HCT116 (cell line): ENCODE data around the gene TMEM120A. TPM values are rescaled to one million over a fixed set of nuclear protein-coding genes. Genes with fewer than 3 reads are reported as not detected.

Source experiments
- ATAC-seq: fragments of 200-7000 bp; cut with Tn5 transposase; 2 replicates; pipeline ENCODE4 v1.9.1; 2020; ENCODE audit warnings: mild to moderate bottlenecking, moderate library complexity
- BruUV-seq: library from RNA; stranded (reverse); fragments of 400-500 nt; replicated peaks from 2 replicates; lab custom pipeline; 2021; lab: Mats Ljungman, UMichigan
- CTCF ChIA-PET: fragments of 300-600 bp; sonication (Branson Sonifier 250); formaldehyde crosslinking; loops from one replicate; lab custom pipeline; 2021; ENCODE audit warnings: antibody characterized with exemption; lab: Charles Lee
- POLR2A ChIA-PET: fragments of 300-600, 350-600 bp; sonication (Branson Sonifier 250); formaldehyde crosslinking; loops from one replicate; lab custom pipeline; 2021; ENCODE audit warnings: antibody characterized with exemption; lab: Charles Lee
- RAD21 ChIA-PET, 2 experiments: fragments of 300-600 bp; sonication (Branson Sonifier 250); formaldehyde crosslinking; loops; one replicate each; lab custom pipeline; 2023; ENCODE audit warnings: low total read pairs in 2 of 2; ENCODE audit not compliant: uncharacterized antibody in 2 of 2, unreplicated experiment in 2 of 2, low non-redundant PET in 1 of 2; lab: Charles Lee
- DNase-seq: peaks from one replicate; pipeline ENCODE4 v3.0.0-alpha.2; 2010; ENCODE audit warnings: low read depth, low spot score
- H2AFZ ChIP-seq: fragments of 200-600 bp; shearing (Covaris generic), sonication (generic); 2 replicates; pipeline ENCODE4 v1.6.1; 2017; ENCODE audit warnings: low read depth, mixed run types, mixed read lengths, antibody characterized with exemption, low read length; ENCODE audit not compliant: poor library complexity, severe bottlenecking
- H3K27ac ChIP-seq: 2 replicates; pipeline ENCODE4 v1.5.1; 2012; ENCODE audit warnings: low read depth, low read length
- H3K27me3 ChIP-seq: fragments of 200-600 bp; sonication (generic); 2 replicates; pipeline ENCODE4 v1.6.1; 2016; ENCODE audit warnings: mixed run types, low read length, mixed read lengths; ENCODE audit not compliant: insufficient read depth
- H3K36me3 ChIP-seq, 2 experiments: fragments of 200-500 bp in 1 of 2; fragments of 200-600 bp in 1 of 2; sonication (Bioruptor generic) in 1 of 2; sonication (generic) in 1 of 2; 2 replicates each; pipeline versions ENCODE4 v1.5.1 to v1.6.1; 2014 to 2016; ENCODE audit warnings: low read length in 2 of 2, inconsistent platforms in 1 of 2, mixed read lengths in 1 of 2, mixed run types in 1 of 2; ENCODE audit not compliant: insufficient read depth in 2 of 2, control insufficient read depth in 1 of 2
- H3K4me1 ChIP-seq, 2 experiments: fragments of 200-600 bp in 1 of 2; sonication (generic) in 1 of 2; 2 replicates each; pipeline versions ENCODE4 v1.5.1 to v1.6.1; 2012 to 2017; ENCODE audit warnings: low read length in 2 of 2, inconsistent platforms in 1 of 2, mild to moderate bottlenecking in 1 of 2, mixed read lengths in 1 of 2, mixed run types in 1 of 2, moderate library complexity in 1 of 2; ENCODE audit not compliant: insufficient read depth in 2 of 2, control insufficient read depth in 1 of 2
- H3K4me2 ChIP-seq: fragments of 200-600 bp; sonication (generic); 2 replicates; pipeline ENCODE4 v1.6.1; 2017; ENCODE audit warnings: mixed run types, low read length, mixed read lengths
- H3K4me3 ChIP-seq, 2 experiments: fragments of 200-600 bp in 1 of 2; sonication (generic) in 1 of 2; replicated peaks in 1 of 2; 2 replicates each; pipeline ENCODE4 v1.5.1; 2011 to 2016; ENCODE audit warnings: low read length in 2 of 2, control low read depth in 1 of 2, low read depth in 1 of 2, mild to moderate bottlenecking in 1 of 2, mixed read lengths in 1 of 2, mixed run types in 1 of 2
- H3K79me2 ChIP-seq: fragments of 200-600 bp; sonication (generic); 2 replicates; pipeline ENCODE4 v1.6.1; 2017; ENCODE audit warnings: mild to moderate bottlenecking, mixed run types, low read length, moderate library complexity, mixed read lengths; ENCODE audit not compliant: insufficient read depth
- H3K9ac ChIP-seq: fragments of 200-600 bp; sonication (generic); 2 replicates; pipeline ENCODE4 v1.6.1; 2016; ENCODE audit warnings: low read length, mixed read lengths
- H3K9me2 ChIP-seq: fragments of 200-600 bp; sonication (generic), shearing (Covaris generic); 2 replicates; pipeline ENCODE4 v1.6.1; 2017; ENCODE audit warnings: mixed run types, mild to moderate bottlenecking, moderate library complexity; ENCODE audit not compliant: insufficient read depth
- H3K9me3 ChIP-seq, 2 experiments: fragments of 200-500 bp in 1 of 2; fragments of 200-600 bp in 1 of 2; sonication (Bioruptor generic) in 1 of 2; sonication (generic) in 1 of 2; 2 replicates each; pipeline ENCODE4 v1.6.1; 2014 to 2017; ENCODE audit warnings: low read length in 2 of 2, mixed read lengths in 2 of 2, inconsistent platforms in 1 of 2, low read depth in 1 of 2, mild to moderate bottlenecking in 1 of 2, mixed run types in 1 of 2, moderate library complexity in 1 of 2; ENCODE audit not compliant: control insufficient read depth in 1 of 2, insufficient read depth in 1 of 2
- H4K20me1 ChIP-seq: fragments of 200-600 bp; sonication (generic), shearing (Covaris generic); 2 replicates; pipeline ENCODE4 v1.6.1; 2017; ENCODE audit warnings: mixed run types, mild to moderate bottlenecking, moderate library complexity; ENCODE audit not compliant: insufficient read depth
- EGR1 ChIP-seq: IDR thresholded peaks from 2 replicates; pipeline ENCODE4 v1.6.1; 2012; ENCODE audit warnings: low read depth
- FOSL1 ChIP-seq: IDR thresholded peaks from 2 replicates; pipeline ENCODE4 v1.6.1; 2012; ENCODE audit warnings: low read depth
- JUND ChIP-seq: IDR thresholded peaks from 2 replicates; pipeline ENCODE4 v1.6.1; 2012
- POLR2AphosphoS5 ChIP-seq: IDR thresholded peaks from 2 replicates; pipeline ENCODE4 v1.6.1; 2011; ENCODE audit warnings: mild to moderate bottlenecking, low read depth, low read length, moderate library complexity
- RAD21 ChIP-seq: IDR thresholded peaks from 2 replicates; pipeline ENCODE4 v1.6.1; 2012; ENCODE audit warnings: low read depth, mild to moderate bottlenecking
- SRF ChIP-seq: IDR thresholded peaks from 2 replicates; pipeline ENCODE4 v1.6.1; 2012; ENCODE audit warnings: low read depth
- TCF7L2 ChIP-seq: IDR thresholded peaks from 2 replicates; pipeline ENCODE4 v1.7.0; 2011; ENCODE audit warnings: borderline replicate concordance, inconsistent platforms; ENCODE audit not compliant: insufficient read depth, insufficient read length; ENCODE audit errors: extremely low read depth
- intact Hi-C: fragments of 100-400 bp; cut with micrococcal nuclease; formaldehyde crosslinking; loops from 2 replicates; pipeline ENCODE4 v1.10.0; 2022
- total RNA-seq: library from RNA; stranded (reverse); gene quantifications from one replicate; pipeline ENCODE4 v1.2.1, GENCODE V29; 2021; ENCODE audit not compliant: unreplicated experiment
- TF ChIP-seq, protein P1 (sequence below): IDR thresholded peaks from 2 replicates; pipeline ENCODE4 v1.6.1; 2012; ENCODE audit warnings: low read depth

The TMEM120A gene
- total RNA-seq, 1 experiment from 2014 or later, result 25.9 TPM

DNA sequence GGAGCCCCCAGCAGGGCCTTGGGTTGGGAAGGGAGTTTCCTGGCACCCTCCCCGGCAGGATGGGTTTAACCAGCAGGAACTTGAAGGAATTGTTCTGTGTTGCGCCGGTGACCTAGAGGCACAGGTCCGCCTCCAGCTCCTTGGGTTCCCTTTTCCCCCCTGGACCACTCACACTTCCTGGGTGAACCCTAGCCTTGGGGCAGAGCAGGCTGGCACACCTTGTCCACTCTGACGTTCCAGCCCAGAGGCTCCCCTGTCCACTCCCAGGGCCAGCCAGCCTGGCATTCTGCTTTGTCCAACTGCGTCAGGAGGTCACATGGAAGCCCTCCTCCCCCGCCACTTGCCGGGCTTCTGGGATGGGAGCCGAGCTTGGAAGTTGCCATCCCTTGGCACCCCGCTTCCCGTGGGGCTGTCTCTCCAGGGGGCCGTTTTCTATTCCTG, 25.8 kb downstream of the TMEM120A start:
- POLR2A ChIA-PET, result no interaction called here
- Histone ChIP-seq H3K27me3 (no peaks in the 10 kb centered on the region), H3K79me2 (no peaks in the 10 kb centered on the region), H3K4me1 (no peaks in the 10 kb centered on the region), H4K20me1 (no peaks in the 10 kb centered on the region), H2AFZ (no peak overlapping the region), H3K36me3 (peaks cover 0 to 6% of the 10 kb centered on the region in 2 experiments; a peak in 2 of 4 replicates), H3K9ac (no peak overlapping the region), H3K4me3 (no peak overlapping the region), H3K9me2 (no peaks in the 10 kb centered on the region), H3K4me2 (no peak overlapping the region), H3K27ac (no peak overlapping the region), H3K9me3 (no peaks in the 10 kb centered on the region)
- no peak for DNase-seq
- TF ChIP-seq TCF7L2 (no peak), JUND (no peak), POLR2AphosphoS5 (no peak), EGR1 (no peak), SRF (no peak), RAD21 (no peak), FOSL1 (no peak)
- TF ChIP-seq, protein P1, sequence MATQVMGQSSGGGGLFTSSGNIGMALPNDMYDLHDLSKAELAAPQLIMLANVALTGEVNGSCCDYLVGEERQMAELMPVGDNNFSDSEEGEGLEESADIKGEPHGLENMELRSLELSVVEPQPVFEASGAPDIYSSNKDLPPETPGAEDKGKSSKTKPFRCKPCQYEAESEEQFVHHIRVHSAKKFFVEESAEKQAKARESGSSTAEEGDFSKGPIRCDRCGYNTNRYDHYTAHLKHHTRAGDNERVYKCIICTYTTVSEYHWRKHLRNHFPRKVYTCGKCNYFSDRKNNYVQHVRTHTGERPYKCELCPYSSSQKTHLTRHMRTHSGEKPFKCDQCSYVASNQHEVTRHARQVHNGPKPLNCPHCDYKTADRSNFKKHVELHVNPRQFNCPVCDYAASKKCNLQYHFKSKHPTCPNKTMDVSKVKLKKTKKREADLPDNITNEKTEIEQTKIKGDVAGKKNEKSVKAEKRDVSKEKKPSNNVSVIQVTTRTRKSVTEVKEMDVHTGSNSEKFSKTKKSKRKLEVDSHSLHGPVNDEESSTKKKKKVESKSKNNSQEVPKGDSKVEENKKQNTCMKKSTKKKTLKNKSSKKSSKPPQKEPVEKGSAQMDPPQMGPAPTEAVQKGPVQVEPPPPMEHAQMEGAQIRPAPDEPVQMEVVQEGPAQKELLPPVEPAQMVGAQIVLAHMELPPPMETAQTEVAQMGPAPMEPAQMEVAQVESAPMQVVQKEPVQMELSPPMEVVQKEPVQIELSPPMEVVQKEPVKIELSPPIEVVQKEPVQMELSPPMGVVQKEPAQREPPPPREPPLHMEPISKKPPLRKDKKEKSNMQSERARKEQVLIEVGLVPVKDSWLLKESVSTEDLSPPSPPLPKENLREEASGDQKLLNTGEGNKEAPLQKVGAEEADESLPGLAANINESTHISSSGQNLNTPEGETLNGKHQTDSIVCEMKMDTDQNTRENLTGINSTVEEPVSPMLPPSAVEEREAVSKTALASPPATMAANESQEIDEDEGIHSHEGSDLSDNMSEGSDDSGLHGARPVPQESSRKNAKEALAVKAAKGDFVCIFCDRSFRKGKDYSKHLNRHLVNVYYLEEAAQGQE, result no peak
- RAD21 ChIA-PET, result no interaction called here
- no peak for ATAC-seq
- no TSS peak for BruUV-seq
- CTCF ChIA-PET, result no interaction called here
- intact Hi-C loops, result no loop called here
